Fibroblast of lung (primary cell): ENCODE results near the gene ZNF423.

ENCODE experiments used
- CTCF ChIP-seq, 2 donors: IDR thresholded peaks in 1 of 2; conservative IDR thresholded peaks in 1 of 2; 1 replicate in 1 of 2; 2 replicates in 1 of 2; pipeline ENCODE4 v1.5.1; 2011 to 2012; ENCODE audit warnings: low read length in 2 of 2, control low read depth in 1 of 2, inconsistent platforms in 1 of 2, low read depth in 1 of 2, mild to moderate bottlenecking in 1 of 2
- EZH2 ChIP-seq: IDR thresholded peaks from 2 replicates; pipeline ENCODE4 v1.5.1; 2012; ENCODE audit warnings: low read length, control low read depth, mild to moderate bottlenecking; ENCODE audit errors: missing control alignments

DNA sequence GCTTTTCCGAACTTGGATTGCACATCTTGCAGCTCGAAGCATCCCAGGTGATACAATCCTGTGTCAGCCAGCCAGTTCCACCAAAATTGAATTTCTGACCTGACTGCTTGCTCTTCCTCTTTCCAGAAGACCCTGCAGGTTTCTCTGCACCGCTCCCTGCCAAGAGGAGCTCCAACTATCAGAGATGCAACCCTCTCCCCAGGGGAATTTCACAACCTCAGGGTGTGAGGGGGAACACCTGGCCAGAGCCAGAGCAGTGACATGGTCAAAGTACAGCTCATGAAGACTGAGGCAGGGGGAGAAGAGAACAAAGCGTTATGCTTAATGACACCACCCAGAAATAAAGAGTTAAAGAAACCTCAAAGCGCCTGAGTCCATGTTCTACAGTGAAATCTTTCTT is 25.0 kb downstream of the ZNF423 start:
- no peak for TF ChIP-seq CTCF (conservative IDR thresholded peaks at IDR 0.05 in 1 of 2, IDR thresholded peaks at IDR 0.05 in 1 of 2; ENCODE audit: low read depth in 1 of 2, low read length in 2 of 2)
- TF ChIP-seq EZH2: no peak
